PC-3 (cell line): ENCODE data around the gene PFN3. TPM values are rescaled to one million over a fixed set of nuclear protein-coding genes. Genes with fewer than 3 reads are reported as not detected.

ENCODE experiments used
- ATAC-seq: fragments of 200-7000 bp; cut with Tn5 transposase; 2 replicates; pipeline ENCODE4 v1.9.1; 2020; ENCODE audit warnings: mild to moderate bottlenecking, moderate library complexity
- BruUV-seq: library from RNA; stranded (reverse); fragments of 400-500 nt; replicated peaks from 2 replicates; lab custom pipeline; 2021; lab: Mats Ljungman, UMichigan
- CTCF ChIA-PET: fragments of 300-600 bp; sonication (Branson Sonifier 250); formaldehyde crosslinking; loops from one replicate; lab custom pipeline; 2022; ENCODE audit warnings: antibody characterized with exemption; lab: Charles Lee
- POLR2A ChIA-PET: fragments of 300-600 bp; sonication (Branson Sonifier 250); formaldehyde crosslinking; loops from one replicate; lab custom pipeline; 2022; ENCODE audit warnings: antibody characterized with exemption; ENCODE audit not compliant: unreplicated experiment; lab: Charles Lee
- DNase-seq: peaks from one replicate; pipeline ENCODE4 v3.0.0-alpha.2; 2015
- H2AFZ ChIP-seq: fragments of 300-600 bp; sonication (generic); 2 replicates; pipeline ENCODE4 v1.6.0; 2016; ENCODE audit warnings: antibody characterized with exemption, low read length
- H3F3A ChIP-seq: fragments of 300-600 bp; sonication (generic); one replicate; pipeline ENCODE4 v1.6.0; 2017; ENCODE audit warnings: antibody characterized with exemption, low read length, control low read depth, mild to moderate bottlenecking; ENCODE audit not compliant: unreplicated experiment
- H3K27ac ChIP-seq: fragments of 300-600 bp; sonication (generic); 2 replicates; pipeline ENCODE4 v1.5.1; 2016; ENCODE audit warnings: mild to moderate bottlenecking, low read length
- H3K27me3 ChIP-seq: fragments of 300-600 bp; sonication (generic); 2 replicates; pipeline ENCODE4 v1.6.1; 2016; ENCODE audit warnings: low read length, mixed read lengths
- H3K36me3 ChIP-seq: fragments of 300-600 bp; sonication (generic); 2 replicates; pipeline ENCODE4 v1.6.1; 2016; ENCODE audit warnings: low read depth, mixed run types, low read length, mixed read lengths
- H3K4me1 ChIP-seq: fragments of 300-600 bp; sonication (generic); 2 replicates; pipeline ENCODE4 v1.5.1; 2016; ENCODE audit warnings: low read length; ENCODE audit not compliant: insufficient read depth
- H3K4me2 ChIP-seq: fragments of 300-600 bp; sonication (generic); 2 replicates; pipeline ENCODE4 v1.6.0; 2016; ENCODE audit warnings: low read length
- H3K4me3 ChIP-seq: fragments of 300-600 bp; sonication (generic); 2 replicates; pipeline ENCODE4 v1.5.1; 2016; ENCODE audit warnings: mild to moderate bottlenecking, low read length, mixed read lengths
- H3K79me2 ChIP-seq: fragments of 300-600 bp; sonication (generic); 2 replicates; pipeline ENCODE4 v1.6.1; 2017; ENCODE audit warnings: low read length, mixed read lengths
- H3K9ac ChIP-seq: fragments of 300-600 bp; sonication (generic); 2 replicates; pipeline ENCODE4 v1.6.0; 2016; ENCODE audit warnings: mild to moderate bottlenecking, low read length
- H3K9me2 ChIP-seq: fragments of 300-600 bp; sonication (generic); replicated peaks from 2 replicates; pipeline ENCODE4 v1.6.1; 2016; ENCODE audit warnings: mixed run types, low read length, mixed read lengths
- H3K9me3 ChIP-seq: fragments of 300-600 bp; sonication (generic); 2 replicates; pipeline ENCODE4 v1.6.1; 2016; ENCODE audit warnings: low read length, mixed read lengths
- H4K20me1 ChIP-seq: fragments of 300-600 bp; sonication (generic); 2 replicates; pipeline ENCODE4 v1.6.1; 2016; ENCODE audit warnings: low read length, mixed read lengths
- EZH2 ChIP-seq: fragments of 300-600 bp; sonication (generic); IDR thresholded peaks from one replicate; pipeline ENCODE4 v1.6.1; 2017; ENCODE audit warnings: antibody characterized with exemption, mild to moderate bottlenecking, low read length; ENCODE audit not compliant: unreplicated experiment
- EZH2phosphoT487 ChIP-seq: fragments of 300-600 bp; sonication (generic); IDR thresholded peaks from 2 replicates; pipeline ENCODE4 v1.6.1; 2018; ENCODE audit warnings: mild to moderate bottlenecking, antibody characterized with exemption, low read length, borderline replicate concordance
- intact Hi-C: fragments of 100-400 bp; cut with micrococcal nuclease; formaldehyde crosslinking; loops from 2 replicates; pipeline ENCODE4 v1.9.0; 2023
- total RNA-seq: library from RNA; depleted of rRNA; stranded (reverse); fragments of >200 nt; gene quantifications from 2 replicates; pipeline ENCODE4 v1.2.3, GENCODE V29; 2014
- TF ChIP-seq, protein P1 (sequence below): fragments of 300-600 bp; sonication (generic); conservative IDR thresholded peaks from 2 replicates; pipeline ENCODE4 v1.5.1; 2017; ENCODE audit warnings: antibody characterized with exemption, low read depth, mild to moderate bottlenecking, low read length

Gene PFN3
- total RNA-seq, 1 experiment from 2014 or later = not detected

DNA sequence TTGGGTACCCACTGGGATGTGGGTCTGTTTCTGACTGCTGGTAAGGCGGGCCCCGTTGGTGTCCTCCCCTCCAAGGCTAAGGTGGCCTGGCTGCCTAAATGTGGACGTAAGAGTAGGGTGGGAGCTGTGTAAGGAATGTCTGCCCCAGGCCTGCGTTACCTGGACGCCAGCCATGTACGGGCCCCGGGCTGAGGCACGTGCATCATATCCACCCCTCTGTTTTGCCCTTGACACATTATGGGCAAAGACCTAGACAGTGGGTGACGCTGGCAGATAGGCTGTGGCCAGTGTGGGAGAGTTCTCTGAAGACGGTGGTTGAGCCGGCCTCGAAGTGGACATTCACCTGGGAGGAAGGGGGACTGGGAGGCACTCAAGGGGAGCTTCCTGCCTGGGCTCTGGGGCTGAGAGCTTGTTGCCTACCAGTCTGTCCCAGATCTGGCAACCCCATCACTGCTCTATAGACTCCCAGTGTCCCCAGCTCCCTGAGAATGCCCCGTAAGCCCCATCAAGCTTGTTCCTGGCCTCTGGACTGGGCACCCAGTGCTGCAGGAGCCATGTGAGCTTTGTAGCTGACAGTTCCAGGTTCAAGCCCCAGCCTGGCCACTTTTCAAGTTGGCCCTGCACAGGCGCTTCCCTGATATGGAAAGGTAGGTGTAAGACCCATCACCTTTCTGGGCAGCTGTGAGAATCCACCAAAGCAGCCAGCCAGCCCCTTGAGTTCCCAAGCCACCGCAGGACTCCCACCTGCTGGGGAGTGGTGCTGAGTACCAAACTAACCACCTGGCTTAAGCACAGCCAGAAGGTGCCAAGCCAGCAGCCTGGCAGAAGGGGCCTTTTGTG lies 42.9 kb upstream of the PFN3 start:
- Histone ChIP-seq H3F3A (peaks cover 8% of the 10 kb centered on the region), H4K20me1 (no peaks in the 10 kb centered on the region), H3K27me3 (no peaks in the 10 kb centered on the region), H3K4me2 (no peak overlapping the region), H3K4me1 (peaks cover 15% of the 10 kb centered on the region), H3K79me2 (peaks cover 31% of the 10 kb centered on the region), H3K9ac (no peak overlapping the region), H3K9me2 (no peaks in the 10 kb centered on the region), H3K4me3 (no peak overlapping the region), H3K9me3 (no peaks in the 10 kb centered on the region), H2AFZ (no peak overlapping the region), H3K27ac (no peak overlapping the region), H3K36me3 (peaks cover 16% of the 10 kb centered on the region)
- ATAC-seq = no peak
- POLR2A ChIA-PET = interaction anchor here (1.3 kb wide), 1 partner anchor 17 kb away, joined by 3 read pairs; the partner anchor contains the start of gene GRK6
- DNase-seq = no peak
- CTCF ChIA-PET = interaction anchor here (2.2 kb wide), 1 partner anchor 12 kb away, joined by 5 read pairs; no protein-coding TSS in a partner anchor
- BruUV-seq = no TSS peak
- intact Hi-C loops = no loop called here
- TF ChIP-seq, protein P1, sequence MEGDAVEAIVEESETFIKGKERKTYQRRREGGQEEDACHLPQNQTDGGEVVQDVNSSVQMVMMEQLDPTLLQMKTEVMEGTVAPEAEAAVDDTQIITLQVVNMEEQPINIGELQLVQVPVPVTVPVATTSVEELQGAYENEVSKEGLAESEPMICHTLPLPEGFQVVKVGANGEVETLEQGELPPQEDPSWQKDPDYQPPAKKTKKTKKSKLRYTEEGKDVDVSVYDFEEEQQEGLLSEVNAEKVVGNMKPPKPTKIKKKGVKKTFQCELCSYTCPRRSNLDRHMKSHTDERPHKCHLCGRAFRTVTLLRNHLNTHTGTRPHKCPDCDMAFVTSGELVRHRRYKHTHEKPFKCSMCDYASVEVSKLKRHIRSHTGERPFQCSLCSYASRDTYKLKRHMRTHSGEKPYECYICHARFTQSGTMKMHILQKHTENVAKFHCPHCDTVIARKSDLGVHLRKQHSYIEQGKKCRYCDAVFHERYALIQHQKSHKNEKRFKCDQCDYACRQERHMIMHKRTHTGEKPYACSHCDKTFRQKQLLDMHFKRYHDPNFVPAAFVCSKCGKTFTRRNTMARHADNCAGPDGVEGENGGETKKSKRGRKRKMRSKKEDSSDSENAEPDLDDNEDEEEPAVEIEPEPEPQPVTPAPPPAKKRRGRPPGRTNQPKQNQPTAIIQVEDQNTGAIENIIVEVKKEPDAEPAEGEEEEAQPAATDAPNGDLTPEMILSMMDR = no peak
- TF ChIP-seq EZH2 = no peak
- TF ChIP-seq EZH2phosphoT487 = no peak

DNA sequence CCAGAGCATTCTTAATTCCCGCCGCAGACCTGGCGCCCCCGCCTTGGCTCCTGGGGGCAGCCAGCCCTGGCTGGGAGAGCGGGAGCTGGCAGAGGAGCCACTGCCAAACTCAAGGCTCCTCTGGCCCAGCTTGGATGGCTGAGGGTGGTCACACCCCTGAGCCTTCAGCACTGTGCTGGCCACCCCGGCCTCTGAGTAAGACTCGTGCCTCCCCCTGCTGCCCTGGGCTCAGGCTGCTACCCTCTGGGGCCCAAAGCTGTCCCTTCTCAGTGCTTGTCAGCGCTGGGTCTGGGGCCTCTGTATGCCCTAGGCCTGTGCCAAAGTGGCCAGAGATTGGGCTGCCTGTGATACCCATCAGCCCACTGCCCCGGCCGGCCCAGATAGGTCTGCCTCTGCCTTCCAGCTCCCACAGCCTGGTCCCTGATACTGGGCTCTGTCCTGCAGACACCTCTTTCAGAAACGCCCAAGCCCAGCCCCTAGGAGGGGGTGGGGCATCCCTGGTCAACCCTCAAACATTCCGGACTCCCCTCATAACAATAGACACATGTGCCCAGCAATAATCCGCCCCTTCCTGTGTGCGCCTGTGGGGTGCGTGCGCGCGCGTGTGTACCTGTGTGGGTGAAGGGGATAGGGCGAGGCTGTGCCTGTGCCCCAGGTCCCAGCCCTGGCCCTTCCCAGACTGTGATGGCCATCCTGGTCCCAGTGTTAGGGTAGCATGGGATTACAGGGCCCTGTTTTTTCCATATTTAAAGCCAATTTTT lies 41.8 kb upstream of the PFN3 start:
- CTCF ChIA-PET = no interaction called here
- Histone ChIP-seq H3K4me1 (peaks cover 8% of the 10 kb centered on the region), H3K27ac (no peak overlapping the region), H3F3A (peaks cover 4% of the 10 kb centered on the region), H3K79me2 (peaks cover 28% of the 10 kb centered on the region), H2AFZ (no peak overlapping the region), H3K36me3 (peaks cover 18% of the 10 kb centered on the region), H3K9me2 (no peaks in the 10 kb centered on the region), H4K20me1 (no peaks in the 10 kb centered on the region), H3K27me3 (no peaks in the 10 kb centered on the region), H3K9ac (no peak overlapping the region), H3K4me2 (no peak overlapping the region), H3K9me3 (no peaks in the 10 kb centered on the region), H3K4me3 (no peak overlapping the region)
- intact Hi-C loops = no loop called here
- no peak for DNase-seq
- TF ChIP-seq EZH2phosphoT487 (no peak), EZH2 (no peak)
- TF ChIP-seq, protein P1 = no peak
- POLR2A ChIA-PET = interaction anchor here (0.6 kb wide), 1 partner anchor 16 kb away, joined by 12 read pairs; the partner anchor contains the start of gene GRK6
- no TSS peak for BruUV-seq
- no peak for ATAC-seq
